GM12801 (cell line): ENCODE results near the gene NECTIN4.

ENCODE experiments used
- TF ChIP-seq, protein P1 (sequence below): IDR thresholded peaks from one replicate; pipeline ENCODE4 v1.5.1; 2011; ENCODE audit warnings: control low read depth; ENCODE audit not compliant: insufficient read length; ENCODE audit errors: extremely low read depth

NECTIN4 gene

DNA sequence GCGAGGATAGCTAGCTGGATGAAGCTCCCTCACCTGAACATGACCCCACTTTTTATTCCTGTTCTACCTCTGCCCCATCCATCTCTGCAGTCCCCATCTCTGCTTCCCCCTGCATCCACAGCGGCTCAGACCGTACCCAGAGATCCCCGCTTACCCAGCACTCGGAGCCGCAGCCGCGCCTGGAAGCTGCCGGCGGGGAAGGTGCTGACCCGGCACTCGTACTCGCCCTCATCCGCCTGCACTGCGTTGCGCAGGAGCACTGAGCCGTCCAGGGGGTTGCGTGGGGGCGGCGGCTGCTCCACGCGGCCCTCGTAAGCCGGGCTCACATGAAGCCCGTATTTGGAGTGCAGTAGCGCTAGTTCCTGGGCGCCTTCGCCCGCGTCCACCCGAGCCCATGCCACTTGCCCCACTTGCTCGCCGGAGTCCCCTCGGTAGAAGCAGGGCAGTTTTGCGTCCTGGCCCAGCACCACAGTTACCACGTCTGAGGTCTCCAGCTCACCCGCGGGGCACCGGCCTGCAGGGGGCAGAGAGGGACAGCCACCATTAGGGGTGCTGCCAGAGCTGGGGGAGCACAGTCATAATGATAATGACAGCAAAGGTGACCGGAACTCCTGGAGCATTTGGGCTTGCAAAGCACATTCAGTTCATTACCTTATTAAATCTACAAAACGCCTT lies 9.8 kb downstream of the NECTIN4 start:
- TF ChIP-seq, protein P1, sequence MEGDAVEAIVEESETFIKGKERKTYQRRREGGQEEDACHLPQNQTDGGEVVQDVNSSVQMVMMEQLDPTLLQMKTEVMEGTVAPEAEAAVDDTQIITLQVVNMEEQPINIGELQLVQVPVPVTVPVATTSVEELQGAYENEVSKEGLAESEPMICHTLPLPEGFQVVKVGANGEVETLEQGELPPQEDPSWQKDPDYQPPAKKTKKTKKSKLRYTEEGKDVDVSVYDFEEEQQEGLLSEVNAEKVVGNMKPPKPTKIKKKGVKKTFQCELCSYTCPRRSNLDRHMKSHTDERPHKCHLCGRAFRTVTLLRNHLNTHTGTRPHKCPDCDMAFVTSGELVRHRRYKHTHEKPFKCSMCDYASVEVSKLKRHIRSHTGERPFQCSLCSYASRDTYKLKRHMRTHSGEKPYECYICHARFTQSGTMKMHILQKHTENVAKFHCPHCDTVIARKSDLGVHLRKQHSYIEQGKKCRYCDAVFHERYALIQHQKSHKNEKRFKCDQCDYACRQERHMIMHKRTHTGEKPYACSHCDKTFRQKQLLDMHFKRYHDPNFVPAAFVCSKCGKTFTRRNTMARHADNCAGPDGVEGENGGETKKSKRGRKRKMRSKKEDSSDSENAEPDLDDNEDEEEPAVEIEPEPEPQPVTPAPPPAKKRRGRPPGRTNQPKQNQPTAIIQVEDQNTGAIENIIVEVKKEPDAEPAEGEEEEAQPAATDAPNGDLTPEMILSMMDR = no peak

DNA sequence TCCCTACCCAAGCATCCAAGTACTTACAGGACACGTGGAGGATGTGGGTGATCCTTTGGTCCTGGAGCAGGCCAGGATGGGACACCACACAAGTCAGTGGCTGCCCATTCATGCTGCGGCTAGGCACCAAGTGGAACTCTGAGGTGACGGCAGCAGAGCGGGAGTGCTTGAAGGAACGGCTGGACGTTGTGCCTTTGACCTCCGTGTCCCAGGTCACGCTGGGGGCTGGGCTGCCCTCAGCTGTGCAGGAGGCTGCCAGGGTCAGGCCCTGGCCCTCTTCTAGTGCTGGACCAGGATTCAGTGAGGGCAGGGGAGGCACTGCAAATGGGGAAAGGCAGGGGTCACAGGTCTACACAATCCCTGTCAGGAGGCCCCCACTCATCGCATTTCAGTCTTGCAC lies 11.9 kb downstream of the NECTIN4 start:
- TF ChIP-seq, protein P1 = no peak

DNA sequence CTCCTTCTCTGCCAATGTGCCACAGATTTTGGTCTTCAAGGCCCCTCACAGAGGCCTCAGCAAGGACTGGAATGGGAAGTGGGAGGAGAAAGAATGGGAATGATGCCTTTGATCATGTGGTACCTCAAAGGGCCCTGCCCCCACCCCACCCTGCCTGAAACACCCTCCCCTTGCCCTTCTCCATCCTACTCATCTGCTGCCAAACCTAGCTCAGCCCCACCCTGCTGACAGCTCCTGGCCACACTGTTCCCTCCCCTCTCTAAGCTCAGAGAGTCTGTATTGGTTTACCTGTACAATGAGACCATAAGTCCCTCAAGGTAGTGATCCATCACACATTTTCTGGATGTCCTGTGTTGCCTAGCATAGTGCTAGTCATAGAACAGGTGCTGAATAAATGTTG lies 12.9 kb downstream of the NECTIN4 start:
- TF ChIP-seq, protein P1 = no peak

DNA sequence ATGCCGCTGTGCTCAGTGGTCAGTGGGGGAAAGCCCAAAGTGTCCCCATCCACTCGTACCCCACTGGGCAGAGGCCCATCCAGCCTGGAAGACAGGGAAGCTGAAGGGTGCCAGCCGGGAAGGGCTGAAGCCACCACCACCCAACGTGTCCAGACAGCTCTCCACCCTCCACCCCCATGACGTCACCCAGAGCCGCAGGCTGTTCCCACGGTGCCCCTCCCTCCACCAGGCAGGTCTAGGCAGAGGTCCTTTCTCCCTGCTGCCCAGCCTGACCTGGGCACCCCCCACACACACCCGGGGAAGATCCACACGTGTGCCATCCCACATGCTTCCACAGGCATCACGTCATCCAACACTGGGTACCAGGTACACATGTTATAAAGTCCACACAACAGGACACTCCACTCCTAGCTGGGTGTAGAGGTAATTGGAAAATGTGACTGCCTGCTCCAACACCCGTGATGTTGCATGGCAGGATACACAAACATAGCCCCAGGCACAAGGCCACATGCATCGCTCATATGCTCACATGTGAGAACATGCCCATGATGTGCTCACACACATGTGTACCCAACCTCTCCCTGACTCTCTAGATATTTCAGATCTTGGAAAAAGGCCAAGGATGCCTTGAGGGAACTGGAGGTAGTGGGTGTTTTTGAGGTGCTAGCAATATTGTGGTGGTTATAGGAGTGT lies 14.5 kb downstream of the NECTIN4 start:
- TF ChIP-seq, protein P1 = no peak

DNA sequence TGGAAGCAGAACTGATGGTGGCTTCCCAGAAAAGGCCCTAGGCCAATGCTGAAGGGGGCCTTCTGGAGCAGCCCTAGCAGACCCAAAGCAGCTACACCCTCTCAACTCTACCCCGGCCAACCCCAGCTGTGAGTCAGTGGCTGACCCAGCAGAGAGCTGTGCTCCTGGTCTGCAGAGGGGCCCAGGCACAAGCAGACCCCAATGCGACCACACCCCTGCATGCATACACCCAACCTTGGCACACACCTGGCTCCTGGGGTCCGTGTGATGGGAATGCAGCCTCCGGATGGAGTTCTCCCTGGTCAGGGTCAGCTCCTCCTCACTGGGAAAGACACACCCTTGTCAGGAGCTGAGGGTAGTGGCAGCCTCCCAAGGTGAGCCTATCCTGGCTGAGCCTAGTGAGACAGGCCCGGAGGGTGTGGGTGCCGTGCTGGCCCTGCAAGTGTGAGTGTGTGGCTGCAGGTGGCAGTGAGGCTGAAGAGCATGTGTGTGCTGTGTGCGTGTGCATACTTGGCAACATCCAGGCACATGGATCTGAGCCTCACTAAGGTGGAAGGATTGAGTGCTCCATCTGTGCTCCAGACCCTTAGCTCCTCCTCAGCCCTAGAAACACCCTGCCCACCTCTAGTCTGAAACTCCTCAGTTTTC lies 15.8 kb downstream of the NECTIN4 start:
- TF ChIP-seq, protein P1 = no peak

DNA sequence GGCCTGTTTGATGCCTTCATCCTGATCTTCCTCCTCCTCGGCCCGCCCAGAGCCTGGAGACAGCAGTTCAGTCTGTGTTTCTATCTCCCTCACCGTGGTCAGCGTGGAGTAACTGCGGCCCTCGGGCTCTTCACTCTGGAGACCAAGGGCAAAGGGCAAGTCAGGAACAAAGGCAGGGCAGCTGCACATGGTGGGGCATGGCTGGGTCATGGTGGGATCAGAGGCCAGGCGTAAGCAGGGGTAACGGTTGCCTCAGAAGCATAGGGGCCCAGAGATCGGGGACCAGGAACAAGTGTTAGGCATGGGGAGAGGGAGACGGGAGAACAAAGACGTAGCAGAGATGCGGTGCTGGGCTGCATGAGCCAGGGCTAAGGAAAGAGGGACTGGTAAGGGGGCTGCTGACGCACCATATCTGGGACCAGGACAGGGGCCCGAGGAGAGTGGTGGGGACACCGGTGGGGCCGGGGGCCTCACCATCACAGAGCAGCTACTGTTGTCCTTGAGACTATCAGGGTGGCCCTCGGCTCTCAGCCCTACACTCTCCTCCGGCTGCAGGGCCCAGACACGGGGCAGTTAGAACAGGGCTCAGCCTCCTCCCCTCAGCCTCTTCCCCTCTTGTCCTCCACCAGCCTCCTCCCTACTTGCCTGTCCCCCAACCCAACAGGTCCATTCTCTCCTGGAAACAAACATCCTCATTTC lies 16.5 kb downstream of the NECTIN4 start:
- TF ChIP-seq, protein P1 = no peak

DNA sequence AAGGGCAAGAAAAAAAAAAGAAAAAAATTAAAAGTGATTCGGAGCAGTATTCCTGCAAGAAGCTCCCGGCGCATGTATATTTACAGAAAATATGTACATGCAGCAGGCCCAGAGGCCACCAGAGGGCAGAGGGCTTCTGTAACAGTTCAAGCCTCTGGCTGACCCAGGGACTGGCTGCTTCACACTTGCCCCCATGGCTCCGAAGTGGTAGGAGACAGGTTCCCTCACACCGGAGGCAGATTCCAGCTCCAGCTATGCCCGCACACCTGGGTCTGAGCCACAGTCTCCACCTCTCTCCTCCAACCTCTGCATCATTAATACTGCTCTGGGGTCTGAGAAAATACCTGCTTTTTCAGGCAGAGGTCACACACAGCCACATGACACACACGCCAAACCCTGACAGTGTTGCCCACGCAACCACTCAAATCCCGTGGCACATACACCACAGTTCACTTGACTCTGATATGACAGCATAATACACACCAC lies 17.4 kb downstream of the NECTIN4 start:
- TF ChIP-seq, protein P1 = no peak
